ENCODE results near the gene SCYGR4.
"Not testable (repeated sequence)": the region's sequence is repeated elsewhere in the genome, so short reads cannot be mapped to it uniquely, and the experiment has no call there.

Gene SCYGR4, protein sequence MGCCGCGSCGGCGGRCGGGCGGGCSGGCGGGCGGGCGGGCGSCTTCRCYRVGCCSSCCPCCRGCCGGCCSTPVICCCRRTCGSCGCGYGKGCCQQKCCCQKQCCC

DNA sequence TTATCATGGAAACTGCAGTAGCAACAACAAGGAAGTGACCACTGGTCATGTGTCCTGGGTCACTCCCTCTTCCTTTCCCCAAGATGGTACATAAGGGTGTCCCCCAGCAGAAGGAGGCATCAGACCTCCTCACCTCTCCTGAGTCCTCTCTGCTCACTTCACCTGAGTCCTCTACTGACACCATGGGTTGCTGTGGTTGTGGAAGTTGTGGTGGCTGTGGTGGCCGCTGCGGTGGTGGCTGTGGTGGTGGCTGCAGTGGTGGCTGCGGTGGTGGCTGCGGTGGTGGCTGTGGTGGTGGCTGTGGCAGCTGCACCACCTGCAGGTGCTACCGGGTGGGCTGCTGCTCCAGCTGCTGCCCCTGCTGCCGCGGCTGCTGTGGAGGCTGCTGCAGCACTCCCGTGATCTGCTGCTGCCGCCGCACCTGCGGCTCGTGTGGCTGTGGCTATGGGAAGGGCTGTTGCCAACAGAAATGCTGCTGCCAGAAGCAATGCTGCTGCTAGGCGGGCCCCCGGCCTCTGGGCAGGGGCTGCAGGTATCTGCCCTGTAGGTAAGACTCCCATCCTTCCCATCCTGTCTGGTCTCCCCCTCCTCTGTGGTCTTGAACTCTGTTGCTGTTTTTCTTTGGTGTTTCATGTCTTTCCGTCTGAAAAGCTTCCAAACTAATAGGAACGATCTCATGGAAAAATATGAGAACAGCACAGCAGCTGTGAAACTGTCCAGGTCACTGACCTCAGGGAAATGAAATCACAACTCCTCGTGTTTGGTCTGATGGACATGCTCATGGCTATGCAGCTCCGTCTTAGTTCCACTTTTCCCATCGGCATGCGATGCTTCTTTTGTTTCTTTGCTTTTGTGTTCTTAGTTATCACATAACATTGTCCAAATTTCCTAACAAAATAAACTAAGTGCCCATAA lies at the start of gene SCYGR4:
Gene SCYGR4, plus strand, starts transcription at position 183 of the 915 bp plus-strand sequence. Its CDS starts 0 bp downstream, at position 183.
- DNase-seq, result no peak

DNA sequence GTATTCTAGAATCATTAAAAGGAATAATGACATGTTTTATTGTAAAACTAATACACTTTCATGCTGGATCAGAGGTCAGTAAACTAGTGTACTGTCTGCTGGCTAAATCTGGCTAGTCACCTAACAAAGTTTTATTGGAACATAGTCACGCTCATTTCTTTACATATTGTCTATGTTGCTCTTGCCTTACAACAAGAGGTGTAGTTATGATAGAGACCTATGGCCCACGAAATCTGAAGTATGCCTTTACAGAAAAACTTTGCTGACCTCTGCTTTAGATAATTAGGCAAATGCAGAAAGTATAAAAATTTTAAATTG lies 48.5 kb upstream of the SCYGR4 start:
- no peak for DNase-seq

DNA sequence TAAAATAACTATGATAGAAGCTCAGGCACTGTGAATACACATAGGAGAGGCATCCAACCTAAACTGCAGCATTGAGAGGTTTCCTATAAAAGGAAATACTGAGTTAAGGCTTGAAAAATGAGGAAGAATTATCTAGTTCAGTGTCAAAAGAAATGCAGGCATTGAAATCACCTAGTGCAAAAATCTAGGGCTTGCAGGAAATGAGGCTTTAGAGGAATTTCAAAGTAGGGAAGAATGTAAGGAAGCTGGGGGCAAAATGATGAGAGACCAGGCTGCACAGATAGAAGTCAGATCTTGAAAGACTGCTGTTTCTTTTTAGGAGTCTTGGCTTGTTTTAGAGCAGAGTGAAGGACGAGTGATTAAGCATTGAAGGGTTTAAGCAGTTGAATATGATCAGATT lies 46.7 kb upstream of the SCYGR4 start:
- DNase-seq, result no peak

DNA sequence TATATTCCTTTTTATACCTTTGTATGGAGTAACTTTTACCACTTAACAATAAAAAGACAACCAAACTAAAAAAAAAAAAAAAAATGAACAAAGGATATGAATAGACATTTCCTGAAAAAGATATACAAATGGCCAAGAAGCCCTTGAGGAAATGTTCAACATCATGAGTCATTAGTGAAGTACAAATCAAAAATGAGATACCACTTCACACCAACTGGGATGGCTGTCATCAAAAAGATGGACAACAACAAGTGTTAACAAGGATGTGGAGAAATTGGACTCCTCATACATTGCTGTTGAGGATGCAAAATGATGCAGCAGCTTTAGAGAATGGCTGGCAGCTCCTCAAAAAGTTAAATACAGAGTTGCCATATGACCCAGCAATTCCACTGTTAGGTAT lies 41.2 kb upstream of the SCYGR4 start:
- DNase-seq, result no peak

DNA sequence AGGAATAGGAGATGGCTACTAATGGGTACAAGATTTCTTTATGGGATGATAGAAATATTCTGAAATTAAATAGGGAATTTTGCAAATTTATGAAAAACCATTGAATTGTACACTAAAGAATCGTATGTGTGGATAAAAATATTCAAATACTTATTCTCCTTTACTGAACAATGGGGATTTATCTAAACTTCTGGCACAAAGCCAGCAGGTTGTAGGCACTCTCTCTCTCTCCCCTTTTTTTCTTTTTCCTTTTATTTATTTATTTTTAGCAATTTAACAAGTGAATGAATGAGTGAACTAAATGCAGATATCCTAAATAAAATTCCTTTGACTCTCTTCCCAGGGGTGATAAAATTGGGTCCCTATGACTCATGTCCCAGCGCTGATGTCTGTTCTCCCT lies 40.5 kb upstream of the SCYGR4 start:
- no peak for DNase-seq

DNA sequence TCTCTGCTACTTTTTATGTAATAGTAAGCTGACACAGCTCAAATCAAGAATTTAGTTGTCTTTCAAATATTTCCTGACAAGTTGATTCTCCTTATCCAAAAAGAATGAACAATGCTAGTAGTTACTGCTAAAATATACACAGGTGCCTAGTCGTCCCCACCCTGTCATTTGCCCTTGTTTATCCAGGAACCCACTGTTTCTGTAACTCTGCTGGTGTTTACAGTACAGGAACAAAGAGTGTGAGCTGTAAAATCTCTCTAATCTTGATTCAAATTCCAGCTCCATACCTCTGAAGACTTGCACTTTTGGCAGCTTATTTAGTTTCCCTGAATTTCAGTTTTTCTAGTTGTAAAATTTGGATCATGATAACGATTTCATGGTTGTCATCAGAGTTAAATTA lies 39.7 kb upstream of the SCYGR4 start:
- no peak for DNase-seq

DNA sequence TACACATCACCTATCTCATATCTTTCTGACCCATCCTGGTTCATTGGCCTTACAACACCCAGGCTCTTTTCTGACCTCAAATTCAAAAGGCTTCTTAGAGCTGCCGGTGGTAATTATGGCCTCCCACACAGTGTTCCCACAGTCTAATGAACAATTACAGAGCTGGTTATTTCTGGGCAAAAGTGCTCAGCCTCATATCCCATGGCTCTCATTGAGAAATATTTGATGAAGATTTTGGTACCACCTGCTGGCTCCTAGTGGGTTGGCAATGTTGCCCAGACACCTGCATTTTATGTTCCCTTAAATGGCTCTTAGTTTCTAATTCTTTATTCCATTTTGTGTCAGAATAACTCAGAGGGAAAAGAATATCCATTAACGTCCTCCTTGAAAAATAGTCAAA lies 38.7 kb upstream of the SCYGR4 start:
- DNase-seq, result no peak

DNA sequence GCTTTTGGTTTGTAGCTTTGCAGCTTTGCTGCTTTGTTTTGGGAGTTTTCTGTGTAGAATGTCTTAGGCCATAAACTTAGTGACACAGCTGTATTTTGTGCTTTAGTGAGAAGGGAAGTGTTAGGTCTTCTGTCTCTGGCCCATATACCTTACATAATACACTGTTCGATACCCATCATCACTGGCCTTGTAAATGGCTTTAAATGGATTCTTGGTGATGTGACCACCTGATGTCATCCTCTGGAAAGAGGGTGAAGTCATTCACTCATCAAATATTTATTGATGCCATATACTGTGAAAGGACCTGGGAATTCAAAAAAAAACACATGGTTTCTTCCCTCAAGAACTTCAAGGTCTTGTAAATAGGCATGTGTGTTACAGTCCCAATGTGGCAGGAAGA lies 37.5 kb upstream of the SCYGR4 start:
- no peak for DNase-seq

DNA sequence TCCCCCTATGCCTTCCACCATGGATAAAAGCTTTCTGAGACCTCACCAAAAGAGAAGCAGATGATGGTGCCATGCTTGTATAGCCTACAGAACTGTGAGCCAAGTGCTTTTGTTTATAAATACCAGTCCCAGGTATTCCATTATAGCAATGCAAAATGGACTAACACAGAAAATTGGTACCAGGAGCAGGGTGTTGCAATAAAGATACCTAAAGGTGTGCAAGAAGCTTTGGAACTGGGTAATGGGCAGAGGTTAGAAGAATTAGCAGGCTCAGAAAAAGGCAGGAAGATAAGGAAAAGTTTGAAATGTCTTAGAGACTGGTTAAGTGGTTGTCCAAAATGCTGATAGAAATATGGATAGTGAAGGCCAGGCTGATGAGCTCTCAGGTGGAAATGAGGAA lies 34.9 kb upstream of the SCYGR4 start:
- no peak for DNase-seq

DNA sequence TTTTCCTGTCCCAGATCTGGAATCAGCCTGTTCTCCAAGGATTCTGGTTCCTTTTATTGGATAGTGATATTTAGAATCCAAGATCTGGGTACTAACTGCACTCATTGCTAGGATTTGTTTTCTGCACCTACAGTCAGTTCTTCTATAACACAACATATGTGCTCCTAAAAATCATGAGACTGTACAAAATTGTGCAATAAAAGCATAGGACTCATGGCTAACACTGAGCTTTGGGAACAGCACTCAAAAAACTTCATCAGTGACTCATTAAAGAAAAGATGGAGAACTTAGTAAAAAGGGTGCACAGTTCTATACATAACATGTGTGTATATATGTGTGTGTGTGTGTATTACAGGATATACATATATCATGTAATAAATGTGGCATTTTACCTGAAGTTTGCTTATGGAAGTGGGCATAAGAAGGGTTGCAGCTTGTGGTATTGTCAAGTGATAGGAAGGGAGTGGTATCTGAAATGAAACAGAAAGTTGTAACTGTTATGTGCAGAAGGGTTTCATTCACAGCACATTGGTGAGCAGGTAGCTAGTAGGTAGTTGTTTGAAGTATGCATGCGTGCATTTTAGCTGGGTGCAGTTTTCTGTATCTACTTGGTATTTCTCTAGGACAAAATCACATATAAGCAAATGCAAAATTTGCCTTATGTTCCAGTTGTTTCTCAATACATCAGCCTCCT lies 24.5 kb upstream of the SCYGR4 start:
- DNase-seq, result no peak

DNA sequence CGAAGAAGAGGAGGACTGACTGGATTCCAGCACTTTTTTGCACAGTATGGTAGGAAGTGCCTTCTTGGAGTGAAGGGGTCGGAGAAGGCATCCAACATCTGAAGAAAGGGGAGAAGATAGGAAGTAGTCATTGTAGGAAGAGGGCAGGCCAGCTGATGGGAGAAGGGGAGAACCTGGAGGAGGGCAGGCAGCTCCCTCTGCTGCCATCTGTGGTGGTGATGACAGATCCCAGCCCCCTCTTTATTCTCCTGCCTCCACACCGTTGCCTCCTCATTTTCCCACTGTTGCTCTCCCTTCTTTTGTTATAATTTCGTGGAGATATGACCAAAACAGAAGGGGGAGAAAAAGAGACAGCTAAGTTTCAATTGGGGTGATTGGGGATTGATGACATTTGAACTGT lies 21.5 kb upstream of the SCYGR4 start:
- DNase-seq, result no peak

DNA sequence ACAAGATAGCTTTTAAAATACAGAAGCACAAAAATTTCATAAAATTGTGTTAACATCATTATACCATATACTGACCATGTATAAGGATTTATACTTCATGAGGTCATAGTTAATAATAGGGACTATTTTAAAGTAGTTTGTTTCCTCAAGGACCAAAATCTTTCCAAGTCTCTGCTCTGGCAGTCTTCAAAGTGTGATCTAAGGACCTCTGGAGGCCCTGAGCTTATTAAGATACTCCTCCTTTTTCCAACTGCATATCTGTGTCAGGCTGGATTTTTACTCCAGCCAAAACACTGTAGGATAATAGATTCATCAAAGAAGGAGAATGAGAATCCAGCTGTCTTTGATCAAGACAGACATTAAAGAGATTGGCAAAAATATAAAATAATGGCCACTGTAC lies 20.3 kb upstream of the SCYGR4 start:
- no peak for DNase-seq

DNA sequence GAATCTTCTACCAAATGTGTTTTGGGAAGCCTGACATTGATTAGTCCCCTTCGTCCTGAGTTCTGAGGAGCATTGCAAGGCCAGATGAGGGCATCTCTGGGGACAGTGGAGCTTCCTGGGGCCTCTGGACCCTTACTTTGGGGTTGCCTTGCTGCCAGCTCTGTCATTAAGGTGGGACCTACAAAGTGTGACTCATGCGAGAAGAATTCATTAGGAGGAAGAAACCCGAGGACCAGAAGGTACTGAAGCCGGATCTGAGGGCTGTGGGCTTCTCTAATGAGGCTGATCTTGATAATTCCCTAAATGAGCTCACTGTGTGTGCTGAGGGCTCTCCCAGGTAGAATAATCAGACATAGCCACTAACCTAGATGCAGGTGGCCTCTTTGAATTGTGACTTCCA lies 19.3 kb upstream of the SCYGR4 start:
- DNase-seq, result no peak

DNA sequence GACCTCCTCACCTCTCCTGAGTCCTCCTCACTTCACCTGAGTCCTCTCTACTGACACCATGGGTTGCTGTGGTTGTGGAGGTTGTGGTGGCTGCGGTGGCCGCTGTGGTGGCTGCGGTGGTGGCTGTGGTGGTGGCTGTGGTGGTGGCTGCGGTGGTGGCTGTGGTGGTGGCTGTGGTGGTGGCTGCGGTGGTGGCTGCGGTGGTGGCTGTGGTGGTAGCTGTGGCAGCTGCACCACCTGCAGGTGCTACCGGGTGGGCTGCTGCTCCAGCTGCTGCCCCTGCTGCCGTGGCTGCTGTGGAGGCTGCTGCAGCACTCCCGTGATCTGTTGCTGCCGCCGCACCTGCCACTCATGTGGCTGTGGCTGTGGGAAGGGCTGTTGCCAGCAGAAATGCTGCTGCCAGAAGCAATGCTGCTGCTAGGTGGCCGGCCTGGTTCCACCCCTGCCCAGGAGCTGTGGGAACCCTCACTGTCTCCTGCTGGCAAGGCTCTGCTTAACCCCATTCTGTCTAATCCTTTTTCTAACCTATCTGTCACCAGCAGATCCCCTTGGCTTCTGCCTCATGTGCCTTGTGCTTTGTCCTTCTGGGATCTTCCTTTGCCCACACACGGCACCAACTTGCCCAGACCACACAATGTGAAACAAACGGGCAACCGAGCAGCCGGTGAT lies 18.3 kb upstream of the SCYGR4 start, which contains the start of gene SCYGR2:
Gene SCYGR2, plus strand, starts transcription at position 59 of the 669 bp plus-strand sequence. Its CDS starts 0 bp downstream, at position 59.
- not testable (repeated sequence) for DNase-seq

DNA sequence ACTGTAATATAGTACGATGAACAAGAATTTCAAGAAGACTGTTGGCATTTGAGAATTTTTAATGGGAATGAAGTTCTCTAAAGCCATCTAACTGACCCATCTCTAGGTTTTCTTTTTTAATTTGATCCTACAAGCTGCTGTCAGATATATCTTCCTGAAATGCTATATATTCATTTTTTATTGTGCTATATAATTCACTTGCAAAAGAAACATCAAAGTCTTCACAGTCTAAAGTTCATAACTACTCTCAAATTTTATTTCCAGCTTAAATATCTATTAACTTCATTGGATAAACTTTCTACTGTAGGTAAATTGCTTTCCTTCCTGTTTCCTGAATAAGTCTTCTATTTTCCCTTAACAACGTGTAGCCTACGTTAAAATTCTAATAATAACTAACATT lies 14.9 kb upstream of the SCYGR4 start:
- no peak for DNase-seq

DNA sequence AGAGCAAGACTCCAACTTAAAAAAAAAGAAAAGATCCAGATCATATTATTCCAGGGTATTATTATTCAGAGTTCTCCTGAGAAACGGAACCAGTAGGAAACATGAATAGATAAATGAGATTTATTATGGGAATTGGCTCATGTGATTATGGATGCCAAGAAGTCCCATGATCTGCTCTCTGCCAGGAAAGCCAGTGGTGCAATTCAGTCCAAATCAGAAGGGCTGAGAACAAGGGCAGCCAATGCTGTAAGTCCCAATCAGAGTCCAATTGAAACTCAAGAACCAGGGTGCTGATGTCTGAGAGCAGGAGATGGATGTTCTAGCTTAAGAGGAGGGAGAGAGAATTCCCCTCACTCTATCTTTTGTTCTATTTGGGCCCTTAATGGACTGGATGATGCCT lies 10.8 kb upstream of the SCYGR4 start:
- no peak for DNase-seq

DNA sequence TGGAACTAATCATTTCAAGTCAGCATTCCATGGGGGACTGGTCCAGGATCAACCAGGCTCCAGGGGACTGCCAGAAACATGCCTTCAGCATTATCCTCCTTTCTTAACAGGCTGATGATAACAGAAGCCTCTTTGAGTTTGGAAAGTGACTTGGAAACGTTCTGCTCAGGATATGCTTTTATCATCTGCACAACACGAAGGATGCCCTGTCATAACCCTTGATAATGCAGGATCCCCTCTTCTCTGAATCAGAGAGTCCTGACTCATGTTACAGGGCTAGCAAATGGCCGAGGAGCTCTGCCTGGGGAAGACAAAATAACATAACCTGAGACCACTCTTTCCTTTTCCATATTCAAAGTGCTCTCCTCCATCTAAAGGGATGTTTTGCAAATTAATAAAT lies 9.4 kb upstream of the SCYGR4 start:
- no peak for DNase-seq

DNA sequence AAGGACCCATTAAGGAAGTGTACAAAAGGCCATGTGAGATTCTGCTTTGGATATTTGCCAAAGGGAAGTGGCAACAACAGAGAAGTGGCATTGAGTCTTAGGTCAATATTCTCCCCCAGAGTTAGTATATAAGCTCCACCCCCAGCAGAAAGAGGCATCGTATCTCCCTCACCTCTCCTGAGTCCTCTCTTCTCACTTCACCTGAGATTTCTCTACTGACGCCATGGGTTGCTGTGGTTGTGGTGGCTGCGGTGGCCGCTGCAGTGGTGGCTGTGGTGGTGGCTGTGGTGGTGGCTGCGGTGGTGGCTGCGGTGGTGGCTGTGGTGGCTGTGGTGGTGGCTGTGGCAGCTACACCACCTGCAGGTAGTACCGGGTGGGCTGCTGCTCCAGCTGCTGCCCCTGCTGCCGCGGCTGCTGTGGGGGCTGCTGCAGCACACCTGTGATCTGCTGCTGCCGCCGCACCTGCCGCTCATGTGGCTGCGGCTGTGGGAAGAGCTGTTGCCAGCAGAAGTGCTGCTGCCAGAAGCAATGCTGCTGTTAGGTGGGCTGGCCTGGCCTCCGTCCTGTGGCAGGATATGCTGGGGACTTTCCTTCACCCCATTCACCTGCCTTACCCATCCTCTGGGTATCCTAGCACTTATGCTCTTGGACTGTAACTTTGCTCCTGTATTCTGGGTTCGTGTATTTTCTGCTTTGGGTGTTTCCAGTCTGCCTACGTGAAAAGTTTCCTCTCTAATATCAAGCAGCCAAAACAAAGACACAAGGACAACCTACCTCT lies 8.5 kb upstream of the SCYGR4 start:
- no peak for DNase-seq

DNA sequence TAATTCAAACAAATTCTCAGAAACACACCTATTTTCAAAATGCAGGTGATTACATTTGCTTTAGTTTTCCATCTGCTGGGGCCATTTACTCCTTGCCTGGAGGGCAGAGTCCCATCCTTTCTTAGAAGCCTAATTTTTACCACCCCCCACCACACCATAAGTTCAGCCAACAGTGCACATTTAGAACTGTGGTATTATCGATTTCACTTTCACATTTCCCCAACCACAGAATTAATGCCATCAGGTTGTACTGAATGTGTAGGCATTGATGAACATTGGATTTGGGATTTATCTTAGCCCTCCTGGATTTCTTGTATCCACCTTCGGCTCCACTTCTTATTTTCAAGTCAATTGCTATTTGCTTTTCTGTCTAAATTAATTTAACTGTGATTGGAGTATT lies 7.2 kb upstream of the SCYGR4 start:
- no peak for DNase-seq

DNA sequence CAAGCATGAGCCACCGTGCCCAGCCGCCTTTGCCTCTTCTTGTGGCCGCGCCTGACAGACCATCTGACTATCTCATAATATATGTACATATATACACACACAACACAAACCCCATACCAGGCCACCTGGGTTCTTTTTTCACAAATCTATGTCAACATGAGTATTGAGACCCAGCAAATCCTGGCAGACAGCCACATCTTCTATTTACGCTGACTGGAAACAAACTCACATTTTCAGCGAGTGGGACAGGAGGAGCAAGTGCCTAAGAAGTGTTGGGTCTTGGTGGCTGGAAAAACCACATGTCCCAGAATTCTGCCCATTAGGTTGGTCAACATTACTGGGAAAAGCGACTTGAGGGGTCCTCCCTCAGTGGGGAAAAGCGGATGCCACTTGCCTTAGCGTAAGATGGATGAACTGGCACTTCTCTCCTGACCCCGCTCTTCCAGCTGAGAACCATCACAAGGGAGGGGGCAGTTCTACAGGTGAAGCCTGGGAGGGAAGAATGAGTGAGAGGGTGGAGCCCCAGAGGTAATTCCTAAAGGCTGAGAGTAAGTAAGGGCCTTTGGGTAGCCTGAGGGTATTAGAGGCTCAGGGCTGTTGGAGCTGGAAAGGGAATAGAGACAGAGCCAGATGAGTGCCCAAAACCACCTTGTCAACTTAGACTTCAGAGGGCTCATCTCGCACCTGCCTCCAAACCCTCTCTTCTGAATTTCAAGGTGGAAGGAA lies 4.6 kb upstream of the SCYGR4 start:
- DNase-seq, result no peak

DNA sequence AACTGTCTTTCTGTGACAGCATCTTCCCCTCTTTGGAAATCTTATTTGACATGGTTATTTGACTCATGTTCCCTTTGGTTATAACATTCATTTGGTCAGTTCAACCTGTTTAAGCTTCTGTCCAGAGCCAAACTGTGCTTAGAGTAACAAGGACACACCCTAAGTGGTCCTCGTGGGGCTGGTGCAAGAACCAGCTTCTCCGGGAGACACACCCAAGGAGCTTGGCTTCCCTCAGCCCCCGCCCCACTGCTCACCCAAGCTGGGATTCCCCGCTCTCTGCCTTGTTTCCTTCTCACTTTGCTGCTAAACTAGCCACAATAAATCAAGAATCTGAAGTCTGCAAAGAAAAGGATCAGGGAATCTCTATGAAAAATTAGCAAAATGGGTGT lies 4.0 kb upstream of the SCYGR4 start:
- DNase-seq, result no peak

DNA sequence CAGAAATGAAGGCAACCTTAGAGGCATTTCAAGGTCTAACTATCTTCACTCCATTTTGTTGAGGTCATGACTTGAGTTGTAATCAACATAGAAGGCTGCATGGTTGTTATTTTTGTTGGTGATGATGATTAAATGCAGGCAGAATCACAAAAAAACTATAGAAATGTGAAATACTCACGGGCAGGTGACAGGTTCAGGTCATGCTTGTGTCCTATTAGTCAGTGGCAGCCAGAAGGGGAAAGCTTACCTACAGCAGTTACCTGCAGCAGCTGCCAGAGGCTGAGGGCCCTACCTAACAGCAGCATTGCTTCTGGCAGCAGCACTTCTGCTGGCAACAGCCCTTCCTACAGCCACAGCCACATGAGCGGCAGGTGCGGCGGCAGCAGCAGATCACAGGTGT lies 3.1 kb upstream of the SCYGR4 start:
- no peak for DNase-seq
